Stimulated activated CD4-positive, alpha-beta T cell treated with anti-CD3 and anti-CD28 coated beads, Interleukin-4, amount 100 ng/mL, for 4 hours (primary cell): Measurements from ENCODE around the gene ACRBP.

Experiments used
- DNase-seq, 2 experiments: peaks; one replicate each; pipeline ENCODE4 v3.0.0-alpha.2; 2020

The ACRBP gene

DNA sequence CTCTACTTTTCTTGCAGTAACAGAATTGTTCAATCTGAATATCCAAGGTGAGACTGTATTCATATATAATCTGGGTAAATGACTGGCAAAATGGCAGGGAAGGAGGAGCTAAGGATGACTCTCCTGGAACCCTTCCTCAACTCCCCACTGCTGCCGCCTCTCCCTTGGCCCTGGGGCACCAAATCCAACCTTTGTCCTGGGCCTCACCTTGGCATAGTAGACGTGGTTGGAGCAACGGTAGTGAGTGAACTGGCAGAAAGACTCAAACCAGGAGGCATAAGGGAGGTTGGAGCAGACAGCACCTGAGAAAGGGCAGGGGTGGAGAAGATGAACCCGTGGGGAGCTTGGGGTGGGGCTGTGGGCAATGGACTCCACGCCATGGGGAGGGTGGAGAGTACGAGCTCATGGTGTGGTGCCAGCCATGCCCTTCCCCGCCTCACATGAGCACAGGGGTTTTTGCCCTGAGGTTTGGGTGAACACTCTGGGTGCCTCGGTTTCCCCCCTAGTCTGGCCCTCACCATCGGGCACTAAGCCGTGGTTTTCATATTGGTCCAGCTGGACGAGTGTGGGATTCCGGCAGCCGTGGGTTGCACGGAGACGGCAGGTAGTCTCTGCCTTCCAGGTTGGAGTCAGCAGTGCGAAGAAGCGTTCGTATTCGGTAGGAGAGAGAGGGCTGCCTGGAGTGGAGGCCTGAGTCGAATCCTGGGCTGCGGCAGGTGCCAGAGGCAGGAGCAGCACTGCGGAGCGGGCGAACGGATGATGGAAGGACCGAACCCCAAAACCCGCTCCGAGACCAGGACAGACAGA, 753 bp downstream of the ACRBP start:
- no peak for DNase-seq

DNA sequence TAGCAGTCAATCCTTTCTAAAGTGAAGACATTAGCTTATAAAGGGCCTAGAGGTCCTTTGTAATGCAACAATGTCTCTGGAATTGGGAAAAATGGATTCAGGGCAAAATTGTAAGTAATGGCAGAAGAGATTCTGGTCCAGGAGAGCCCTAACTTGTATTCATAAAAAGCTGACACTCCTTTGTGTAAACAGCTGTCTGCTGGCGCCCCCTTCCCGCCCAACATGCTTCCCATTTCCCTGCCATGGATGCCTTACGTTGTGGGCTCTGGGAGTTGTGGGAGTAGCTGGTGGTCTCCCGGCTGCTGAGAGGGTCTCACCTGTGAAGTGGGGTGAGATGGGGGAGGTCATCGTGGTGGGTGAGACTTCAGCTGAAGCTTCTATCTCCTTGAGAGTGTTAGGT, 2.3 kb downstream of the ACRBP start:
- no peak for DNase-seq

DNA sequence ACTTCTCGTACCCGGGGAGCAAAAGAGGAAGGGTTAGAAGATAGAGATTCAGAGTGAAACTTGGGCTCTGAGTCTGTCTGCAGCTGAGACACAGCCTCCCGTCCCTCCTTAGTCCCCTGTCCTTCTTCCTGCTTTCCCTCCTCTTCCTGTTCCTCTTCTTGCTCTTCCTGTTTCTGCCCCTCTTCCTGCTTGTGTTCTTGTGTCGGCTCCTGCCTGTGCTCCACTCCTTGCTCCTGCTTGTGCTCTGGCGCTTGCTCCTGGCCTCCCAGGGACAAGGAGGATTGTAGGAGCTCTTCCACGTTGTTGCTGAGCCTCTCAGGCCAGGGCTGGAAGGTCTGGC, 3.0 kb downstream of the ACRBP start:
- DNase-seq: no peak

DNA sequence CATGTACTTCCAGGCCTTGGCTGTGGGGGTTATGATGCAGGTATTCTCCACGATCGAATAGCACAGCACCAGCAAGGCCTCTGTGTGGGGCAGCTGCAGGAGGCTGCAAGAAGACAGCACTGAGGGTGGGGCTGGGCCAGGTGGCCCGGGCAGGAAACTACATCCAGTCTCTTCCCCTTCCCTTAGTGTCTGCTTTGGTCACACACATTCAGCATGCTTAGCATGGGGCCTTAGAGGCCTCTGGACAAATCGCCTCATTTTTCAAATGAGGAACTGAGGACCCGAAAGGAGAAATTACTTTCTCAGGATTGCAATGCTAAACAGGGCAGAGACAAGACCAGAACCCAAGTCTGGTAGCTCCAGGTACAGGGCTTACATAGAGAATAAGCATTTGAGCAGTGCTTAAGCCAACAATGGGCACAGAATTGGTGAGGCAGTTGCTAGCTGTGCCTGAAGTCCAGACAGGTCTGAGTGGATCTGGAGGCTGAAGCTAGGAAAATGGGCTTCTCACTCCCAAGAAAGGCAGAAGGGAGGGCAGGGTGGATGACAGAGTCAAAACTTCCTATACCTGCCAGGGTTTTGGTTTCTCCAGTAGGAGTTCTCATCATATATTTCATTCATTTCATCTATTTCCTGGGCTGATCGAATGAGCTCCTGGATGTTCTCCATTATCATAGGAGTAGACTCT, 3.5 kb downstream of the ACRBP start:
- no peak for DNase-seq

DNA sequence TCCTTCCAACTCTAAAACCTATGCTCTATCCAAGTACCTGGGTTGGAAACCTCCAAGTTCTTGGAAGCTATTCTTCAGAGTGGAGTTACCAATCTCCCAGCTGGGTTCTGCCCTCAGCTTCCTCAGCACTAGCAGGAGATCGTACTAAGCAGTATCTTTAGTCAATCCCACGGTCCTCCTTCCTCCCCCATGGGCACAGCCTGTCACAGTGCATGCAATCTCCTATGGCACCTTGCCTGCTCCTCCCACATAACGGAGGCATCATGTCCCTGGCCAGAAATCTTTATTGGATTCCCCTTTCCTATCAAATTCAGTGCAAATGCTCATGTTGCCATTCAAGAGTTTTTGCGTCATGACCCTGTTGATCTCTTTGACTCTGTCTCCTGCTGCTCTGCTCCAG, 6.1 kb downstream of the ACRBP start:
- no peak for DNase-seq

DNA sequence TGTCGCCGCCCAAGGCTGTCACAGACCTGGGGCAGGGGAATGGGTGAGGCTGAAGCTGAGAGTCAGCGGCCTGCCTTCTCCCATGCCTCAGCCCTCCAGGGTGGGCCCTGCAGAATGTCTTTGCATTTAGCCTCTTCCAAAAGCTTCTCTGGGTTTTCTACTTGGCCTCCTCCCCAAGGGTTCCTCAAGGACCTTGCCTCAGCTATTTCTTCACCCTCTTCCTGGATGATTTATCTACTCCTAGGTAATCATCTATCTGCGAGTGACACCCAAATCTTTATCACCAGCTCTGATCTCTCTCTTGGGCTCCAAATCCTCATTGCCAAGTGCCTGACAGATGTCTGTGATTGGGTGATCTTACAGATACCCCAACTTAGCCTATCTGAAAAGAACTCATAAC, 6.7 kb downstream of the ACRBP start:
- no peak for DNase-seq

DNA sequence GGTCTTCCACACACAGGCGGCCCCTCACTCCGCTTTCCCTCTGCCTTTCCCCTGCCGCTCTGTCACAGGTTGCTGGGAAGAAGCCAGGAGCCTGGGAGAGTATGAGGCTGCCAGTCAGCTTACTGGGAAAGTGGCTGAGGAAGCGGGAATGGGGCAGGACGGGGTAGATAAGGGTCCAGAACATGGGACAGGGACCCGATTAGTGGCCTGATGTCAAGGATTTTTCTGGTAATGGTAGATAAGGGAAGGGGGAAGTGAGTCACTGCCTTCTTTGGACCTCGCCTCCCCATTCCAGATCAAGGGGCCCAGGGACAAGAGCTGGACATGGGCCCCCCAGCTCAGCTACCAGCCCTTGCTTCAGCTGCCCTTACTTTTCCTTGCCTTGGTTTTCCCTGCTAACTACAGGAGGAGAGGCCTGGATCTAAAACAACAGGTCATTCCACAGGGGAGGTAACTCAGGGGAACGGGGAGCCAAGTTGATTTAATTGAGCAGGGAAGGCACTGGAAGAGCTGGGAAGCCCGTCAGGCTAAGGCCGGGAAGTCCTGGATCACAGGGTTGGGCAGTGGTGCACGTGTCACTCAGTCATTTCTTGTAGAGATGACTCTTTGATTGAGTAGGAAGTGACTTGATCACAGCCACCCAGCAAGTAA, 8.0 kb downstream of the ACRBP start:
- DNase-seq: no peak

DNA sequence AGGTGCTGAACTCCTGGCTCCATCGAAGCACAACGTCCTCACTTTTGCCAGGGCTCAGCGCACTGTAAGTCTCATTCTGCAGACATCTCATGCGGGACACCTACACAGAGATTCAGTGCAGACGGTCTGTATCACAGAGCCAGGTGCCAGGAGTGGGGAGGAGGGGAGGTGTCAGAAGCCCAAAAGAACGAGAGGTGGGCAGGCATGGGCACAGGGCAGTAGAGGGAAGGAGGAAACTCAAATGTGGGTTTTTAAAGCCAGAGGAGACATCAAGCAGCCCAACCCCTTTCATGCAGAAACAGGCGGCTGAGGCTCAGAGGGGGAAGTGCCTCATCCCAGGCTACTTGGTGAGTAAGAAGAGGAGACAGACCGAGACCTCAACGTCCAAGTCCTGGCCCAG, 8.9 kb downstream of the ACRBP start:
- no peak for DNase-seq

DNA sequence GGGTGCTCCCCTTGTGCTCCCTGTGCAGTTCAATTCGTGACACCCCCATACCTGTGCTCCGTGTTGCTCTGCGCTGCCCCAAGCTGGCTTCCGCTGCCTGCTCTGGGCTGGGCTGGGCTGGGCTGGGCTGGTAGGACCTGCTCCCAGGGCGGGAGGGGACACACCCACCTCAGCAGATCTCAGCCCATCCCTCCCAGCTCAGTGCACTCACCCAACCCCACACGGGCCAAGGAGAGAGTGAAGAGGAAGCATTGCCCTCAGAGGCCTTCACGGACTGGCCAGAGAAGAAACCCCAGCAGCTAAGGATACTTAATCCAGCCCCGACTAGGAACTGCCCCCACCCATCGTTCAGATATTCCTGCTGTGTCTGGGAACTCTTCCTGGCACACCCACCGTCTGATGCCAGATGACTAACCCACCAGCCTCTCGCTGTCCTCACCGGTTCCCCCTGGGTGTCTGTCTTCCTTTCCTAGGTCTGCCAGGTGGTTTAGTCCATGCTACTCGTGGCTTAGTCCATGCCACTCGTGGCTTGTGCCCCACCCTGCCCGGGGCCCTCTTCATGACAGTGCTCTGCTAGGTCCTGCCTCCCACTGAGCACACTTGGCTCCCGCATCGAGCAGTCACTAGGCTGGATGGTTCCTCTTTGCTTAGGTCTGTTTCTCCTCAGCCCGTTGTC, 11.2 kb downstream of the ACRBP start, which contains the start of gene LPAR5:
Gene LPAR5, minus strand, starts transcription at position 104 of the 676 bp plus-strand sequence. CDS start 14,711 bp downstream, outside the sequence.
- DNase-seq: no peak

DNA sequence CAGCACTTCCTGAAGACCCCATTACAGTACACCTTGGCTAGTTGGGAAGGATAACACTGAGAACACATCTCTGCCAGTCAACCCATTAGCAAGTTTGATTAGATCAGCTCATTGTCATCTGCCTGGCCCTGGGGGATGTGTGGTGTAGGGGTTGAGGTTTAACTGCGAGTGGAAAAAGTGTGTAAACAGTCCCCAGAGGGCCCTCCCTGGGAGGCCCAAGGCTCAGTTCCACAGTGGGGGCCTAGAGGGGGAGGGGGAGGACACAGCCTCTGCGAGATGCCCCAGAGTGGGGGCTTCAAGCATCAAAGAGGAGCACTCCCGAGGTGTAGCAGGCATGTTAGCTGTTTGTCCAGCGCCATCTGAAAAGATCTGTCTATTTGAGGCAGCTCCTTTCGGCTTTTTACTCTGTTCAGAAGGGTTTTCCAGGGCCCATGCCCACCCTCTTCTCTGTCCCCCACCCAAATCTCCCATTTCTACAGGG, 11.8 kb downstream of the ACRBP start:
- DNase-seq: peak; percentile 30 to 72

DNA sequence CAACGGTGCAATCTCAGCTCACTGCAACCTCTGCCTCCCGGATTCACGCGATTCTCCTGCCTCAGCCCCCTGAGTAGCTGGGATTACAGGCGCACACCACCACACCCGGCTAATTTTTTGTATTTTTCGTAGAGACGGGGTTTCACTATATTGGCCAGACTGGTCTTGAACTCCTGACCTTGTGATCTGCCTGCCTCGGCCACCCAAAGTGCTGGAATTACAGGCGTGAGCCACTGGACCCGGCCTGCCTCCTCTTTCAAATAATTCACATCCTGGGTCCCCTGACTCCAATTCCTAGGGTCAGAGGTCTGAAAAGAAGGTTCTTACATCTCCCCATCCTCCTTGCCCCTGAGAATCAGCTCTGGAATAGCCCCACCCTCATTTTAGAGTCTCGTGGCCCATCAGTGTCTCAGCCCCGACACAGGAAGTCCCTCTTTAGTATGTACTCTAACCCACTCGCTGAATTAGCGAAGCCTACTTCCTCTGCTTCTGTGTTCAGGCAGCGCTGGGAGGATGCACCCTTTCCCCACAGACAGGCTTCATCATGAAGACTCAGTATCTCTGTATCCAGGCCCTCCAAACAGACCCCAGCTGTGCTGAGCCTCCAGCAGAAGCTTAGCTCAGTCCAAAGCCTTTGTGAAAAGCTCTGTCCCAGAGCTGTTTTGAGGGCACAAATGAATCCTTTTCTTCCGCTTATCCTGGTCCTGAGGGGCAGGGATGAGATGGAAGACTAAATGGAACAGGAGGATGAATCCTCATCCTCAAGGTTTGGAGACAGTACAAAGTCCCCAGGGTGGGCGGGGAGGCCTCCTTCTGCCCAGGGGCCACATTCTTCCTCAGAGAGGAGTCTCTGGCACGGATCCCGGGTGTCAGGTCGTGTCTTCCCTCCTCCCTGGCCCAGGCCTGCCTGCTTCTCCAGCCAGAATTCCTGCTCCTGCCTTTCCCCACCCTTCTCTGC, 14.9 kb downstream of the ACRBP start:
- peak; percentile 31 to 54 for DNase-seq

DNA sequence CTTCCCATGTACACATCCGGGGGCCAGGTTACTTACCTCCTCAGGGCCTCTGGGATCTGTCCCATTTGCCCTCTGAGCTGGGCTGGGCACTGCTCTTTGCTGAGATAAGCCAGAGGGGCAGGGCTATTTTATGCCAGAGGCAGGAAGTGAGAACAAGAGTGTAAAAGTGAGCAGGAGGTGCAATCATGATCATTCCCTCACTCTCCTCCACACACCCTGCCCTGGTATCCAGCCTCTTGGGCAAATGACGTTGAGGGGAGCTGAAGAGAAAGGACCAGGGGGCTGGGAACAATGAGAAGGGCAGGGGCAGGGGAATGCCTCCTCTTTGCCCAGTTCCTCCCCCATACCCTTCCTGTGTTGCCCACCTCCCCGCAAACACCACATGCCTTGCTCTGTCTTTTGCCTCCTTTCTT, 15.7 kb downstream of the ACRBP start:
- no peak for DNase-seq

DNA sequence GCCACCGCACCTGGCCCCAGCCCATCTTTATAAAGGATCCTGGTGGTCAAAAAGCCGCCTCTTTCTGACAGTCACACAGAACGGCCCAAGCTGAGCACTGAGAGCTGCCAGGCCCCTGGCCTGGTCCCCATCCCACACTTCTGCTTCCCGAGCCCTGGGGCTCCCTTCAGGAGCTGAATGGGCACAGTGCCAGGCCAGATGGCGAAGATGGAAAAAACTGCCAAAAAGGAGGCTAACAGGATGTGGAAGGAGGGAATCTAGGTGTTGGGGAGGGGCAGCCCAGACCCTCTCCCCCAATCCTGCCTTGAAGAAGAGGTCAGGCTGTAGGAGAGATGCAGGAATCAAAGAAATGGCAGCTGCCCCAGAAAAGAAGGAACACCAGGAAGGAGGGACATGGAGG, 16.5 kb downstream of the ACRBP start:
- DNase-seq: no peak

DNA sequence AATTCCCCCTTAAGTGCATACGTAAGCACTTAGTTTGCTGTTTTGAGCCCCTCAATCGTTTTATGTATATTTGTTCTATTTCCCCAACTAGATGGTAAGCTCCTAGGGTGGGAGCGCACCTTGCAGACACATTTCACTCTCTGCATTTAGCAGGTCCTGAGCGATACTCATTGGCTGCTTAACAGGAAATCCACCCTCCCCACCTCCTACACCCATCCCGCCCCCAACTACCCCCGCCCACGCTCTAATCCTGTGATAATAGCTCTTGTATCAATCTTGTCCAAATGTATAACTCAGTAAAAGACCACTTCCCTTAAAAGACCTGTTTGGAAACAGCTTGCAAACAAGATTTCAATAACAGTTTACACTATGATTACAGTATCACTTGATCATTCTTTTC, 19.6 kb downstream of the ACRBP start:
- peak in 1 of 2 experiments; percentile 58 for DNase-seq

DNA sequence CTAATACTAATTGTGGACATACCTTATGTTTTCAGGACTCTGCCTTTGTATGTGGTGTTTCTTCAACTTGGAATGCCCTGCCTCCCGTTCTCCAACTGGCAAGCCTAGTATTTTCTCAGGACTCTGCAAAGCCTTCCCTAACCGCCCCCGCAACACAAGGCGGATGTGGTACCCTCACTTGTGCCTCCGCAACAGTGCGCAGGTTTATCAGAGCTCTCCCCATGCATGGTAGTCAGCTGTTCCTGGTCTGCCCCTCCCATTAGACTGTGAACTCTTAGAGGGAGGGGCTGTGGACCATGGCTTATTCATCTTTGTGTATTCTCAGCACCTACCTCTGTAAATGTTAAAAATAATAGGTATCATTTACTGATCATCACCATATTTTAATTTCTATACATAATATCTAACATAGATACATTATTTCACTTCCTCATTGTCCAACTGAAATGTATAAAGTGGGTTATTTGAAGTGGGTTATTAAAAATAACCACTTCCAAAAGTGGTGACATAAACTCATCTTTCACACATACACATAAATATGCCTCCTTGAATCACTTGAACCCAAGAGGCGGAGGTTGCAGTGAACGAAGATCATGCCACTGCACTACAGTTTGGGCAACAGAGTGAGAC, 20.5 kb downstream of the ACRBP start:
- peak in 1 of 2 experiments; percentile 30 for DNase-seq

DNA sequence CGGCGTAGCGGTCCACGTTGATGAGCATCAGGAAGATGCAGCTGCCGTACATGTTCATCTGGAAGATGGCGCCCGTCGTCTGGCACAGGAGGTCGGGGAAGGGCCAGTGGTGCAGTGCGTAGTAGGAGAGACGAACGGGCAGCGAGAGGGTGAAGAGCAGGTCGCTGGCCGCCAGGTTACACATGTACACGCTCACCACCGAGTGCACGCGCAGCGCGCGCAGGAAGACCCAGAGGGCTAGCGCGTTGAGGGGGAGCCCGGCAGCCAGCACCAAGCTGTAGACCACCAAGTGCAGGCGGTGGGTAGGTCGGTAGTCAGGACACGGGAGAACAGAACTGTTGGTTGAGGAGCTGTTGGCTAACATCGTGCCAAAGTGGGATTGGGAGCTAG, 26.4 kb downstream of the ACRBP start:
- no peak for DNase-seq

DNA sequence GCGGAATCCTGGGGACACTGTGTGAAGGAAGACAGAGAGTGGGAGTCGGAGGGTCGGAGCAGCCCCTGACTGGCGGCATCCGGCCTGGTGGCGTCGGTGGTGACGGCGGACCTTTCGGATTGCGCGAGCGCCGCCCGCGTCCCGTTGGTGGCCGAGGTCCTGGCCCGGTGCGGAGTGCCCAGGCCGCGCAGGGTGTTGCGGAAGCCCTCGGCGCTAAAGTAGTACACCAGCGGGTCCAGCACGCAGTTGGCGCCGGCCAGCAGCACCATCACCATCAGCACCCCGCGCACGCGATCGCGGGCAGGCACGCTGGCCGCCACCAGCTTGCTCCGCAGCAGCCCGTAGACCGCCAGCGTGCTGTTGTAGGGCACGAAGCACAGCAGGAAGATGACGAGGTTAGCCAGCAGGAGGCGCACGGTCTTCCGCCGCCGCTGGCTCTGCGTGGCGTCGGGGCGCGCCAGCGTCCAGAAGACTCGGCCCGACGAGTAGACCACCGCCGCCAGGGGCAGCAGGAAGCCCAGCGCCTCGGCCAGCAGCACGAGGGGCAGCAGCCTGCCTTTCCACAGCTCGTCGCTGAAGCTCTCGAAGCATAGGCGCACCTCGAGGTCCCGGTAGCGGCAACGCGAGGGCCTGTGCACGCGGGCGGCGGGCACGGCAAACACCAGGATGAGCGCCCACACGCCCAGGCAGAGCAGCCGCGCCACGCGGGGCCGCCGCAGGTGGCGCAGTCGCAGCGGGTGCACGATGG, 26.9 kb downstream of the ACRBP start:
- DNase-seq: peak in 1 of 2 experiments; percentile 56

DNA sequence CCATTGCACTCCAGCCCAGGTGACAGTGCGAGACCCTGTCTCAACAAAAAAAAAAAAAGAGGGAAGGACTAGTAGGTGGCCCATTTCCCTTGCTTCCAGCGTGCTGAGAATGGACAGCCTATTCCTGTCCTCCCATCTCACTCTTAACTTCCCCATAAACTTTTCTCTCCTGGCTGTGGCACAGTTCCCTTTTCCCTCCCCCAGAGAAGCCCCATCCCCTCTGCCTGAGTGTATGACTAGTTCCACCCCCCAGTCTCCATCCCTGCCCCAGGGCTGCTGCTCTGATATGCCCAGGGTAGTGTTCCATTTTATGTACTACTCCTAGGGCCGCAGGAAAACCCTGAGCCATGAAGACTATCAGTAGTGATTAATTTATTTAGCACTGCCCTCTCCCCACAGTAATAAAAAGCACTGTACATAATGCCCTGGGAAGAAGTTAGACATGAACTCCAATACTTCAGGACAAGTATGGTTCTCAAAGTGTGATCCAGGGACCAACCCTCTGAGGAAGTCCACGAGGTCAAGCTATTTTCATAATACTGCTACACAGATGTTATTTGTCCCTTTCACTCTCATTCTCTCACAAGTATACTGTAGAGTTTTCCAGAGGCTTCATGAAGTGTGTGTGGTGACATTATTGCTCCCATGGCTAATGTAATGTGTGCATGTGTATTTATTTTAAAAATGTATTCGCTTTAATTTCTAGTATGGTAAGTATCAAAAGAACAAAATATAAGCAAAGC, 28.6 kb downstream of the ACRBP start:
- DNase-seq: no peak

DNA sequence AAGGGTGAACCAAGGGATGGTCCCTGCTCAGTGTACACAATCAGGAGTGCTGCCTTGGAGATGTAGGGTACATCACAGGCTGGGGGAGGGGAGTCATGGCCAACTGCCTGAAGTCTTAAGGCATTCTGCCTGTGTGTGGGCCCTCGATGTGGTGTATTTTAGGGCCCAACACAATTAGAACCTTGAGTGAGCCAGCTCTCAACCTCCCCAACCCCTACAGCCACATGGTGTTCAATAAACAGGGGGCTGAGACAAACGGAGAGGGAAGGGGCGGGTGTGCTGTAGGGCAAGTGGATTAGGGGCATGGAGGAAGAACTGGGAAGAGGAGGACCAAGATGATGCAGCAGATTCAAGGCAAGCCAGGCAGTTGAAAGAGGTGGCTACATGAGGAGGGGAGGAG, 31.4 kb downstream of the ACRBP start:
- no peak for DNase-seq
